Fibroblast of lung (primary cell): ENCODE results near the gene TRUB2. TPM values are rescaled to one million over a fixed set of nuclear protein-coding genes. Genes with fewer than 3 reads are reported as not detected.

Experiments
- DNase-seq, 2 donors: peaks; one replicate each; pipeline versions ENCODE4 v3.0.0 to v3.0.0-alpha.2; 2010; ENCODE audit warnings: low read depth in 2 of 2
- H2AFZ ChIP-seq: 2 replicates; pipeline ENCODE4 v1.5.1; 2012; ENCODE audit warnings: low read length, control low read depth, inconsistent platforms
- H3K27ac ChIP-seq: 2 replicates; pipeline ENCODE4 v1.5.1; 2011; ENCODE audit warnings: low read length, control low read depth; ENCODE audit not compliant: insufficient read depth
- H3K27me3 ChIP-seq: 2 replicates; pipeline ENCODE4 v1.5.1; 2011; ENCODE audit warnings: mild to moderate bottlenecking, low read length; ENCODE audit not compliant: control insufficient read depth, insufficient read depth
- H3K36me3 ChIP-seq: 2 replicates; pipeline ENCODE4 v1.5.1; 2011; ENCODE audit warnings: low read length; ENCODE audit not compliant: control insufficient read depth, insufficient read depth
- H3K4me1 ChIP-seq: 2 replicates; pipeline ENCODE4 v1.5.1; 2011; ENCODE audit warnings: low read length; ENCODE audit not compliant: control insufficient read depth, insufficient read depth; ENCODE audit errors: extremely low read depth
- H3K4me2 ChIP-seq: 2 replicates; pipeline ENCODE4 v1.5.1; 2011; ENCODE audit warnings: low read length, control low read depth; ENCODE audit not compliant: insufficient read depth; ENCODE audit errors: extremely low read depth
- H3K4me3 ChIP-seq, 4 experiments: fragments of 200-600 bp in 1 of 4; sonication (generic) in 1 of 4; replicated peaks in 1 of 4; 2 replicates each; pipeline ENCODE4 v1.5.1; 2011 to 2016; ENCODE audit warnings: low read length in 4 of 4, low read depth in 3 of 4, mild to moderate bottlenecking in 3 of 4, control low read depth in 2 of 4, inconsistent platforms in 1 of 4, mixed read lengths in 1 of 4; ENCODE audit not compliant: insufficient read depth in 1 of 4; ENCODE audit errors: control extremely low read depth in 1 of 4
- H3K79me2 ChIP-seq: 2 replicates; pipeline ENCODE4 v1.5.1; 2012; ENCODE audit warnings: mild to moderate bottlenecking, low read length, inconsistent platforms; ENCODE audit not compliant: control insufficient read depth, insufficient read depth
- H3K9ac ChIP-seq: 2 replicates; pipeline ENCODE4 v1.5.1; 2011; ENCODE audit warnings: mild to moderate bottlenecking, low read length, control low read depth; ENCODE audit not compliant: insufficient read depth
- H3K9me3 ChIP-seq: 2 replicates; pipeline ENCODE4 v1.5.1; 2012; ENCODE audit warnings: low read depth, low read length; ENCODE audit not compliant: control insufficient read depth, insufficient read depth
- H4K20me1 ChIP-seq: 2 replicates; pipeline ENCODE4 v1.5.1; 2011; ENCODE audit warnings: low read length; ENCODE audit not compliant: control insufficient read depth, insufficient read depth; ENCODE audit errors: extremely low read depth
- CTCF ChIP-seq, 2 donors: IDR thresholded peaks in 1 of 2; conservative IDR thresholded peaks in 1 of 2; 1 replicate in 1 of 2; 2 replicates in 1 of 2; pipeline ENCODE4 v1.5.1; 2011 to 2012; ENCODE audit warnings: low read length in 2 of 2, control low read depth in 1 of 2, inconsistent platforms in 1 of 2, low read depth in 1 of 2, mild to moderate bottlenecking in 1 of 2
- EZH2 ChIP-seq: IDR thresholded peaks from 2 replicates; pipeline ENCODE4 v1.5.1; 2012; ENCODE audit warnings: low read length, control low read depth, mild to moderate bottlenecking; ENCODE audit errors: missing control alignments
- polyA plus RNA-seq, 2 donors: library from polyadenylated mRNA; depleted of rRNA in 1 of 2; stranded (reverse) in 1 of 2; unstranded in 1 of 2; fragments of >200 nt; gene quantifications; 2 replicates each; pipeline ENCODE4 v1.2.1, GENCODE V29; 2011 to 2012; ENCODE audit warnings: missing spikeins in 1 of 2
- total RNA-seq: library from RNA; depleted of rRNA; stranded (reverse); fragments of >200 nt; gene quantifications from 2 replicates; pipeline ENCODE4 v1.2.1, GENCODE V29; 2014

Gene TRUB2
- total and polyA plus RNA-seq, 2 donors (not counting 1 experiment from before 2014, with no cell fraction given) = 10.4 to 22.6 TPM

- Histone ChIP-seq H3K4me1 (peaks cover 6% of the 10 kb centered on the region), H3K79me2 (no peaks in the 10 kb centered on the region), H3K9me3 (no peaks in the 10 kb centered on the region), H3K36me3 (peaks cover under 1% of the 10 kb centered on the region), H3K9ac (no peak overlapping the region), H2AFZ (no peak overlapping the region), H3K27me3 (no peaks in the 10 kb centered on the region), H3K27ac (no peak overlapping the region), H3K4me3 (no peak overlapping the region), H3K4me2 (no peak overlapping the region), H4K20me1 (no peaks in the 10 kb centered on the region)
- TF ChIP-seq EZH2 (no peak), CTCF (conservative IDR thresholded peaks at IDR 0.05 in 1 of 2, IDR thresholded peaks at IDR 0.05 in 1 of 2; ENCODE audit: low read depth in 1 of 2, low read length in 2 of 2) (no peak)
- DNase-seq = no peak
Measured at GRCh38 chr9:128360826-128361225, 38.6 kb upstream of the TRUB2 start.

- H3K4me1 ChIP-seq = peaks cover 6% of the 10 kb centered on the region
- H3K36me3 ChIP-seq = peaks cover 2% of the 10 kb centered on the region
- TF ChIP-seq EZH2 (no peak), CTCF (conservative IDR thresholded peaks at IDR 0.05 in 1 of 2, IDR thresholded peaks at IDR 0.05 in 1 of 2; ENCODE audit: low read depth in 1 of 2, low read length in 2 of 2) (no peak)
- H3K4me2 ChIP-seq = no peak overlapping the region
- no peak overlapping the region for H3K9ac ChIP-seq
- H3K79me2 ChIP-seq = no peaks in the 10 kb centered on the region
- DNase-seq = no peak
- H3K4me3 ChIP-seq = no peak overlapping the region
- H3K27me3 ChIP-seq = no peaks in the 10 kb centered on the region
- H4K20me1 ChIP-seq = no peaks in the 10 kb centered on the region
- H3K27ac ChIP-seq = no peak overlapping the region
- no peak overlapping the region for H2AFZ ChIP-seq
- no peaks in the 10 kb centered on the region for H3K9me3 ChIP-seq
Measured at GRCh38 chr9:128358861-128359260, 36.6 kb upstream of the TRUB2 start.

DNA sequence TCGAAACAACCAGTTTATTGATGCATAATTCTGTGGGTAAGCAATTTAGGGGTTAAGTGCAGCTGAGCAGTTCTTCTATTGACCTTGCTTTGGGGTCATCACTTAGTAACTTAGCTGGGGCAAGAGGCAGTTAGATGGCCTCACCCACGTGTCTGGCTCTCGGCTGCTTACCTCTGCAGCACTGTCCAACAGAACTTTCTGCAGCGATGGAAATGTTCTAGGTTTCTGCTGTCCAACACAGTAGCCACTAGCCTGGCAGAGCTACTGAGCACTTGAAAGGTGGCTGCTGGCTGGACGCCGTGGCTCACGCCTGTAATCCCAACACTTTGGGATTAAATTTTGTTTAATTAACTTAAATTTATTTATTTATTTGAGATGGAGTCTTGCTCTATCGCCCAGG, 35.8 kb upstream of the TRUB2 start:
- H3K27ac ChIP-seq = no peak overlapping the region
- no peak overlapping the region for H2AFZ ChIP-seq
- TF ChIP-seq EZH2 (no peak), CTCF (conservative IDR thresholded peaks at IDR 0.05 in 1 of 2, IDR thresholded peaks at IDR 0.05 in 1 of 2; ENCODE audit: low read depth in 1 of 2, low read length in 2 of 2) (no peak)
- H3K27me3 ChIP-seq = no peaks in the 10 kb centered on the region
- H3K4me3 ChIP-seq = no peak overlapping the region
- no peak overlapping the region for H3K9ac ChIP-seq
- H4K20me1 ChIP-seq = no peaks in the 10 kb centered on the region
- no peaks in the 10 kb centered on the region for H3K9me3 ChIP-seq
- H3K36me3 ChIP-seq = peaks cover 2% of the 10 kb centered on the region
- no peak for DNase-seq
- no peaks in the 10 kb centered on the region for H3K79me2 ChIP-seq
- no peak overlapping the region for H3K4me2 ChIP-seq
- peaks cover 6% of the 10 kb centered on the region for H3K4me1 ChIP-seq
